ENCODE data around the gene HOXA7.

HOXA7 gene

GRCh38 chr7:27148031-27148755 is 8.3 kb downstream of the HOXA7 start:
- DNase-seq (ENCODE audit: low read depth, low spot score): no peak

- DNase-seq (ENCODE audit: low read depth, low spot score): no peak
Observed at GRCh38 chr7:27147199-27148030, 9.1 kb downstream of the HOXA7 start, which contains the start of gene HOXA6. Gene HOXA6 (minus strand): TSS chr7:27147774. CDS start chr7:27147749, 25 bp downstream.

GRCh38 chr7:27146491-27147198 is 9.8 kb downstream of the HOXA7 start:
- no peak for DNase-seq (ENCODE audit: low read depth, low spot score)

DNA sequence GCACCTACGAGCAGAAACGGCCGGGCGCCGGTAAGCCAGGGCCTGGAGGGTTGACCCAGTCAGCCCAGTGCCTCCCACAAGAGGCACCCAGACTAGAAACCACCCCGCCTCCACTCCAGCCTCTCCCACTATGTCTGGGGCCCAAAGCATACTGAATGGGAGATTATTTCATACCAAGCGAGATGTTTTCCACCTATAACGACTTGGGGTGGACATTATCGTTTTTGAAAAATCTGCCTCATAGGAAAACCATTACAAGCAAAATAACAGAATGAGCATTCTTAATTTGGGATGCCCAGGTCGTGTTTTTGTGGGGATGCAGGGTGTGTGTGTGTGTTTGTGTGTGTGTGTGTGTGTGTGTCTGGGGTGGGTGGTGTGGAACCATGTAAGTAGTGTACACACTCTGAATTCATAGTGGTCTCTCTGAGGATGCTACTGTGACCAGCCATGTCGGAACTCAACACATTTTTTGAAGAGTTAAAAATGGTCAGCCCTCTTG is 10.5 kb downstream of the HOXA7 start:
- no peak for DNase-seq (ENCODE audit: low read depth, low spot score)

- DNase-seq (ENCODE audit: low read depth, low spot score): no peak
Observed at GRCh38 chr7:27145165-27145913, 11.1 kb downstream of the HOXA7 start.

GRCh38 chr7:27144781-27145164 is 11.7 kb downstream of the HOXA7 start:
- no peak for DNase-seq (ENCODE audit: low read depth, low spot score)

DNA sequence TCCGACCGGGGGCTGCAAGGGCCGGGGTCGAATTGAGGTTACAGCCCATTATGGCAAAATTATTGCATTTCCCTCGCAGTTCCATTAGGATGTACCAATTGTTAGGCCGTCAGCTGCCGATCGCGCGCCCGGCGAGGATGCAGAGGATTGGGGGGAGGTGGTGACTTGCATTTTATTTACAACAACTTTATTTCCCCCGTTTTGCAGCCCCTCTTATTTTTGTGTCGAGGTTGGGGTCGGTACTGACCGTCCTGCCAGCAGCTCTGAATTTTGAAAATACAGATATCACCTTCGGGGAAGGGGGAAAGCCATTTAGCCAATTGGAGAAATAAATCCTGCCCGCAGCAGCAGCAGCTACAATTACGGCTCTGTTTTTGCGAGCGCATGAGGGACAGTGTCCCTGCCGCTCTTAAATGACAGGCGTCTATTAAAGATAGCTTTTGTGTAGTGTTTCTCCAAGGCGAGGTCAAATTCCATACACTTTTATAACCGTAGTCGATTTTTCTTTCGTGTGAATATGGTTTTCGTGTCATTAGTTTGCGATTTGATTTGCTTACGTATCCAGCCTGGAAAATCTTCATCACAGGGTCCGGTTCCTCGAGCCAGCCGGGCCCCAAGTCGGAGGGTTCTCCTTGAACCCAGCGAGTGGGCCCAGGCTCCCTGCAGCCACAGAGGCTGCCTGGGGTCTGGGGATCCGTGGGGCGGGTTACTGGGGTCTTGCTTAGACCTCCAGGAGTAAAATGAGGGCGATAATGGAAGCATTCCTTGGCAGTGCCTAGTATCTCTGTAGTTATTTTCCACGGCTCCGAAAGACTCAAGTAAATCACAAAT is 12.3 kb downstream of the HOXA7 start:
- no peak for DNase-seq (ENCODE audit: low read depth, low spot score)

DNA sequence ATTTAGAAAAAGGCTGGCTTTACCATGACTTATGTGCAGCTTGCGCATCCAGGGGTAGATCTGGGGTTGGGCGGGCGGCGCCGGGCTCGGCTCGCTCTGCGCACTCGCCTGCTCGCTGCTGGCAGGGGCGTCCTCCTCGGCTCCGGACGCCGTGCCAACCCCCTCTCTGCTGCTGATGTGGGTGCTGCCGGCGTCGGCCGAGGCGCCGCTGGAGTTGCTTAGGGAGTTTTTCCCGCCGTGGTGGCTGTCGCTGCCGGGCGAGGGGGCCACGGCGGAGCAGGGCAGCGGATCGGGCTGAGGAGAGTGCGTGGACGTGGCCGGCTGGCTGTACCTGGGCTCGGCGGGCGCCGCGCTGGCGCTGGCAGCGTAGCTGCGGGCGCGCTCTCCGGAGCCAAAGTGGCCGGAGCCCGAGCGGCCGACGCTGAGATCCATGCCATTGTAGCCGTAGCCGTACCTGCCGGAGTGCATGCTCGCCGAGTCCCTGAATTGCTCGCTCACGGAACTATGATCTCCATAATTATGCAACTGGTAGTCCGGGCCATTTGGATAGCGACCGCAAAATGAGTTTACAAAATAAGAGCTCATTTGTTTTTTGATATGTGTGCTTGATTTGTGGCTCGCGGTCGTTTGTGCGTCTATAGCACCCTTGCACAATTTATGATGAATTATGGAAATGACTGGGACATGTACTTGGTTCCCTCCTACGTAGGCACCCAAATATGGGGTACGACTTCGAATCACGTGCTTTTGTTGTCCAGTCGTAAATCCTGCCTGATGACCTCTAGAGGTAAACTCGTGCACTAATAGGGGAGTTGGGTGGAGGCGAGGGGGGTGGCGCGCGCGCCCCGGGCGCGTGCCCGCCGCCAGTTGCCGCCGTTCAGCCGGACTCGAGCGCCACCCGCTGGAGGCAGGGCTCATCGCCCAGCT is 13.2 kb downstream of the HOXA7 start, which contains the start of gene HOXA5:
TSS of gene HOXA5 (minus strand) at position 659 of the 927 bp plus-strand sequence. CDS start at position 585, 74 bp downstream.
- DNase-seq (ENCODE audit: low read depth, low spot score): peak; percentile 36

GRCh38 chr7:27142580-27143022 is 13.9 kb downstream of the HOXA7 start:
- no peak for DNase-seq (ENCODE audit: low read depth, low spot score)

- no peak for DNase-seq (ENCODE audit: low read depth, low spot score)
Observed at GRCh38 chr7:27141923-27142579, 14.4 kb downstream of the HOXA7 start.

GRCh38 chr7:27141137-27141922 is 15.1 kb downstream of the HOXA7 start:
- DNase-seq (ENCODE audit: low read depth, low spot score): no peak

GRCh38 chr7:27140126-27140857 is 16.2 kb downstream of the HOXA7 start:
- no peak for DNase-seq (ENCODE audit: low read depth, low spot score)

DNA sequence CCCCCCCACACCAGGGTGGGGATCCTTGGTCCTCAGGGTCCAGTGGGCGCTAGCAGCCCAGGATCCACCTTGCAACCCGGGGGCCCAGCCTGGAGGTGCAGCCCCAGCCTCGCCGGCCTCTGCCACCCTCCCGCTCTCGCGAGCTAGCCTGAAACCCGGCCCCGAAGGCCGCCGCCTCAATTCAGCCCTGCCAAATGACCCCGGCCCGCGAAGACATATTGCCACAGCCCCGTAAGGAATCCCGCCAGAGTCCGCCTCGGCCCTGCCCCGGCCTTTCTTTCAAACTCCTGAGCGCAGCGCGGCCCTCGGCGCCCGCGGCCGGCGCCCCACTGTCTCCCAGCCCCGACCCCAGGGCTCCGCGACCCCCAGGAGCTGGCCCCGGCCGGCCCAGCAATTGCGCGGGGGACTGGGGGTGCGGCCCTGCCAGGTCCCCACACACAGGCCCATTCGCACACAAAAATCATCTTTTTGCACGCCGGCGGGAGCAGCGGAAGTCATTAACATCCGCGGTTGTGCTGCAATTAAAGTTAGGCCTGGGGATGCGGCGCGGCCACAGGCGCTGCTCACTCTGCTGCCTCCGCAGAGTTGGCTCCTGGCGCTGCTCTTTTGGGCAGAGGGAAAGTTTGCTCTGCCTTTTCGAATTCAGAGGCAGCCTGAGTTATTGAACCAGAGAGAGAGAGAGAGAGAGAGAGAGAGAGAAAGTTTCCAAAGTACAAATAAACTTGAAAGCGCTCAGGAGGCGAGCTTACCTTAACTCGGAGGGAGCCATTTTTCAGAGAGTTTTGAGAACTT is 16.9 kb downstream of the HOXA7 start:
- no peak for DNase-seq (ENCODE audit: low read depth, low spot score)

GRCh38 chr7:27138985-27139333 is 17.5 kb downstream of the HOXA7 start:
- DNase-seq (ENCODE audit: low read depth, low spot score): no peak

DNA sequence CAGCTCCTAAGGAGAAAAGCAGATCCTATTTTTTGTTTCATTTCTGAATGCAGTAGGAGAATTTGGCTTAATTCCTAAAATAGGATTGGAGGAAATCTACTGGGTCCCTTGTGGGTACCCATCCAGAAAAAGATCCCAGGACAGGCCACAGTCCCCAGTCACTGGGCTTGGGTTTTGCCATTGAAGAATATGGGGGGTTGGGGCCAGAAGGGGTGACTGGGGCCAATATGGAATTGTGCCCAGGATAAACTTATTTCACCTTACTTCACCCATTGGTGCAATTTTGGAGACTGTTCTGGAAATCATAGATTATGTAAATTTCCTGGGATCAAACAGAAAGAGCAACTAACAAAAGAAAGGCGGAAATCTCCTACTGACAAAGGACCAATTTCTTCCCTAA is 18.0 kb downstream of the HOXA7 start:
- DNase-seq (ENCODE audit: low read depth, low spot score): no peak

DNA sequence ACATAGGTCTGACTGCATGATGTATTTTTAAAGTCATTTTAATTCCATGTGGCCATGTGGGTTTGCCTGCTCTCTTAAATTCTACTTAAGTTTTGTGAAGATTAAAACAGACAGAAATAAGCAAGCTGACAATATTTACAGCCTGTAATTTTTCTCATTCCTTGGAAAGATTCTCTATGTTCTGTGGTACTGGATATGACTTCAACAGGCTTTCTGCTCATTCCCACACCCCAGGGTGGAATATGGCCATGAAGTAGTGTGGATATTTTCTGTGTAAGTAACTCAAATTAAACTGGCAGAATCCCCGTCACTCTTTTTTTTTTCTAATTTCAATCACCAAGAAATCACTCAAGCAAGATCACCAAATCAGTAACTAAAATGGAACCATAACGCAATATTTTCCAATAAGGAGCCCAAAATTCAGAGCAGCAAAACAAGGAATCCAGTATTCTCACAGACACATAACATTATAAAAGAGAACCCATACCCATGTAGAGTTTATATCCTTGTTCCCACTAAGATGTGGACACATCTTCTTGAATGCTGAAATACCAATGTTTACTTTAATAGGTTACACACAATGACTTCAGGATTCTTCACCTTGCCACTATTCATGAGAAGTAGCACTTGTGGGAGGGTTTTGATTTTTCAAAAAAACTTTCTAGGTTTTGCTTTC is 18.7 kb downstream of the HOXA7 start:
- no peak for DNase-seq (ENCODE audit: low read depth, low spot score)
